Neural cell (in vitro differentiated cells): ENCODE measurements around the gene ATPAF1. TPM values are rescaled to one million over a fixed set of nuclear protein-coding genes. Genes with fewer than 3 reads are reported as not detected.
"Not testable (repeated sequence)": the region's sequence is repeated elsewhere in the genome, so short reads cannot be mapped to it uniquely, and the experiment has no call there.

Experiments used
- H2AFZ ChIP-seq: fragments of 200-600, 300-800 bp; sonication (generic), shearing (Covaris generic); 2 replicates; pipeline ENCODE4 v1.6.0; 2014; ENCODE audit warnings: low read depth, mild to moderate bottlenecking, antibody characterized with exemption, low read length, moderate library complexity
- H3F3A ChIP-seq: fragments of 200-600 bp; shearing (Covaris generic); 2 replicates; pipeline ENCODE4 v1.6.1; 2016; ENCODE audit warnings: mild to moderate bottlenecking, moderate library complexity, mixed read lengths, antibody characterized with exemption, low read length; ENCODE audit not compliant: insufficient read depth, poor library complexity, severe bottlenecking
- H3K27ac ChIP-seq: fragments of 200-600, 300-800 bp; sonication (generic), shearing (Covaris generic); 2 replicates; pipeline ENCODE4 v1.5.1; 2014; ENCODE audit warnings: mild to moderate bottlenecking, low read length, moderate library complexity
- H3K27me3 ChIP-seq: fragments of 300-800, 200-600 bp; sonication (generic), shearing (Covaris generic); 2 replicates; pipeline ENCODE4 v1.6.0; 2014; ENCODE audit warnings: mild to moderate bottlenecking, low read depth, low read length, moderate library complexity; ENCODE audit not compliant: insufficient read depth
- H3K36me3 ChIP-seq: fragments of 300-800, 200-600 bp; sonication (generic), shearing (Covaris generic); 2 replicates; pipeline ENCODE4 v1.5.1; 2014; ENCODE audit warnings: mild to moderate bottlenecking, antibody characterized with exemption, low read length, moderate library complexity; ENCODE audit not compliant: insufficient read depth
- H3K4me2 ChIP-seq: fragments of 300-800, 200-600 bp; sonication (generic), shearing (Covaris generic); 2 replicates; pipeline ENCODE4 v1.6.0; 2014; ENCODE audit warnings: mild to moderate bottlenecking, low read length
- H3K4me3 ChIP-seq: fragments of 300-800, 200-600 bp; sonication (generic), shearing (Covaris generic); 2 replicates; pipeline ENCODE4 v1.5.1; 2014; ENCODE audit warnings: mild to moderate bottlenecking, low read length, moderate library complexity
- H3K79me2 ChIP-seq: fragments of 200-600 bp; shearing (Covaris generic); replicated peaks from 2 replicates; pipeline ENCODE4 v1.6.0; 2014; ENCODE audit warnings: mild to moderate bottlenecking, low read length, moderate library complexity; ENCODE audit not compliant: insufficient read depth
- H3K9ac ChIP-seq: fragments of 300-800, 200-600 bp; sonication (generic), shearing (Covaris generic); 2 replicates; pipeline ENCODE4 v1.6.1; 2016; ENCODE audit warnings: mild to moderate bottlenecking, low read length, mixed read lengths
- H3K9me2 ChIP-seq: fragments of 200-600 bp; shearing (Covaris generic); 2 replicates; pipeline ENCODE4 v1.6.1; 2016; ENCODE audit warnings: mild to moderate bottlenecking, low read length, mixed read lengths; ENCODE audit not compliant: insufficient read depth
- H3K9me3 ChIP-seq: fragments of 200-600, 300-800 bp; sonication (generic), shearing (Covaris generic); 2 replicates; pipeline ENCODE4 v1.6.1; 2016; ENCODE audit warnings: mild to moderate bottlenecking, mixed run types, low read length, moderate library complexity, mixed read lengths
- H4K20me1 ChIP-seq: fragments of 200-600 bp; shearing (Covaris generic); 2 replicates; pipeline ENCODE4 v1.6.1; 2016; ENCODE audit warnings: mild to moderate bottlenecking, mixed run types; ENCODE audit not compliant: insufficient read depth
- EP300 ChIP-seq: fragments of 450-650 bp; conservative IDR thresholded peaks from 2 replicates; pipeline ENCODE4 v1.6.1; 2014; ENCODE audit warnings: antibody characterized with exemption, mild to moderate bottlenecking, moderate library complexity; ENCODE audit not compliant: poor library complexity, severe bottlenecking
- EZH2 ChIP-seq: fragments of 200-600, 300-800 bp; shearing (Covaris generic), sonication (generic); IDR thresholded peaks from 2 replicates; pipeline ENCODE4 v1.6.1; 2014; ENCODE audit warnings: antibody characterized with exemption, low read length, borderline replicate concordance, mild to moderate bottlenecking; ENCODE audit not compliant: insufficient read depth, poor library complexity, severe bottlenecking
- MXI1 ChIP-seq: fragments of 450-650 bp; conservative IDR thresholded peaks from 2 replicates; pipeline ENCODE4 v1.6.1; 2014; ENCODE audit warnings: antibody characterized with exemption, mild to moderate bottlenecking; ENCODE audit not compliant: poor library complexity, severe bottlenecking
- POLR2AphosphoS5 ChIP-seq: IDR thresholded peaks from 2 replicates; pipeline ENCODE4 v1.6.1; 2012
- RAD21 ChIP-seq: fragments of 450-650 bp; conservative IDR thresholded peaks from 2 replicates; pipeline ENCODE4 v1.6.1; 2014; ENCODE audit warnings: antibody characterized with exemption, mild to moderate bottlenecking, moderate library complexity
- REST ChIP-seq: IDR thresholded peaks from 2 replicates; pipeline ENCODE4 v1.6.1; 2012; ENCODE audit warnings: borderline replicate concordance
- SMC3 ChIP-seq: fragments of 450-650 bp; conservative IDR thresholded peaks from 2 replicates; pipeline ENCODE4 v1.6.1; 2014; ENCODE audit warnings: antibody characterized with exemption, mild to moderate bottlenecking, moderate library complexity; ENCODE audit not compliant: poor library complexity
- TAF1 ChIP-seq: IDR thresholded peaks from 2 replicates; pipeline ENCODE4 v1.6.1; 2012; ENCODE audit warnings: low read depth
- polyA plus RNA-seq: library from polyadenylated mRNA; depleted of rRNA; stranded (reverse); fragments of >200 nt; gene quantifications from 2 replicates; pipeline ENCODE4 v1.2.3, GENCODE V29; 2014
- TF ChIP-seq, protein P1 (sequence below): fragments of 450-650 bp; IDR thresholded peaks from 2 replicates; pipeline ENCODE4 v1.5.1; 2014; ENCODE audit warnings: antibody characterized with exemption, mild to moderate bottlenecking, moderate library complexity; ENCODE audit not compliant: poor library complexity, severe bottlenecking

The ATPAF1 gene
- polyA plus RNA-seq, 1 donor from 2014 or later, result 80.7 TPM

- Histone ChIP-seq H3F3A (no peaks in the 10 kb centered on the region), H3K27me3 (no peaks in the 10 kb centered on the region), H2AFZ (no peak overlapping the region), H3K9me3 (no peaks in the 10 kb centered on the region), H3K4me2 (no peak overlapping the region), H3K36me3 (peaks cover 10% of the 10 kb centered on the region), H3K4me3 (no peak overlapping the region), H3K9me2 (no peaks in the 10 kb centered on the region), H3K79me2 (no peaks in the 10 kb centered on the region), H4K20me1 (no peaks in the 10 kb centered on the region), H3K27ac (no peak overlapping the region), H3K9ac (no peak overlapping the region)
- no peak for TF ChIP-seq EP300
- no peak for TF ChIP-seq REST
- no peak for TF ChIP-seq SMC3
- no peak for TF ChIP-seq RAD21
- no peak for TF ChIP-seq EZH2
- TF ChIP-seq, protein P1, sequence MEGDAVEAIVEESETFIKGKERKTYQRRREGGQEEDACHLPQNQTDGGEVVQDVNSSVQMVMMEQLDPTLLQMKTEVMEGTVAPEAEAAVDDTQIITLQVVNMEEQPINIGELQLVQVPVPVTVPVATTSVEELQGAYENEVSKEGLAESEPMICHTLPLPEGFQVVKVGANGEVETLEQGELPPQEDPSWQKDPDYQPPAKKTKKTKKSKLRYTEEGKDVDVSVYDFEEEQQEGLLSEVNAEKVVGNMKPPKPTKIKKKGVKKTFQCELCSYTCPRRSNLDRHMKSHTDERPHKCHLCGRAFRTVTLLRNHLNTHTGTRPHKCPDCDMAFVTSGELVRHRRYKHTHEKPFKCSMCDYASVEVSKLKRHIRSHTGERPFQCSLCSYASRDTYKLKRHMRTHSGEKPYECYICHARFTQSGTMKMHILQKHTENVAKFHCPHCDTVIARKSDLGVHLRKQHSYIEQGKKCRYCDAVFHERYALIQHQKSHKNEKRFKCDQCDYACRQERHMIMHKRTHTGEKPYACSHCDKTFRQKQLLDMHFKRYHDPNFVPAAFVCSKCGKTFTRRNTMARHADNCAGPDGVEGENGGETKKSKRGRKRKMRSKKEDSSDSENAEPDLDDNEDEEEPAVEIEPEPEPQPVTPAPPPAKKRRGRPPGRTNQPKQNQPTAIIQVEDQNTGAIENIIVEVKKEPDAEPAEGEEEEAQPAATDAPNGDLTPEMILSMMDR, result no peak
- TF ChIP-seq MXI1, result no peak
- TF ChIP-seq TAF1, result no peak
- TF ChIP-seq POLR2AphosphoS5, result no peak
These were observed 11.5 kb downstream of the ATPAF1 start for GRCh38 chr1:46656643-46657042.

- H3F3A ChIP-seq, result no peaks in the 10 kb centered on the region
- H2AFZ ChIP-seq, result no peak overlapping the region
- H3K36me3 ChIP-seq, result peaks cover 10% of the 10 kb centered on the region
- H3K27ac ChIP-seq, result no peak overlapping the region
- H3K79me2 ChIP-seq, result no peaks in the 10 kb centered on the region
- no peaks in the 10 kb centered on the region for H4K20me1 ChIP-seq
- H3K27me3 ChIP-seq, result no peaks in the 10 kb centered on the region
- TF ChIP-seq MXI1, result no peak
- TF ChIP-seq SMC3, result no peak
- no peak for TF ChIP-seq POLR2AphosphoS5
- no peak for TF ChIP-seq EP300
- TF ChIP-seq RAD21, result no peak
- no peak for TF ChIP-seq REST
- no peak for TF ChIP-seq EZH2
- no peak for TF ChIP-seq TAF1
- TF ChIP-seq, protein P1, result no peak
- no peak overlapping the region for H3K4me3 ChIP-seq
- no peak overlapping the region for H3K9ac ChIP-seq
- no peak overlapping the region for H3K4me2 ChIP-seq
- H3K9me3 ChIP-seq, result no peaks in the 10 kb centered on the region
- H3K9me2 ChIP-seq, result no peaks in the 10 kb centered on the region
These were observed 12.3 kb downstream of the ATPAF1 start for GRCh38 chr1:46655848-46656247.

- H3F3A ChIP-seq, H3K9ac ChIP-seq, H3K27me3 ChIP-seq, H3K9me3 ChIP-seq, H3K27ac ChIP-seq, H3K4me2 ChIP-seq, H4K20me1 ChIP-seq, H2AFZ ChIP-seq, H3K9me2 ChIP-seq, H3K79me2 ChIP-seq, H3K4me3 ChIP-seq: not testable (repeated sequence)
- peaks cover 18% of the 10 kb centered on the region for H3K36me3 ChIP-seq
These were observed 13.5 kb downstream of the ATPAF1 start for GRCh38 chr1:46654698-46655097.
